HCT116 (cell line): Measurements from ENCODE around the gene NKX6-2. TPM values are rescaled to one million over a fixed set of nuclear protein-coding genes. Genes with fewer than 3 reads are reported as not detected.
A peak's percentile ranks its signal among the peaks of the same experiment; 100 is the strongest.

Source experiments
- ATAC-seq: fragments of 200-7000 bp; cut with Tn5 transposase; 2 replicates; pipeline ENCODE4 v1.9.1; 2020; ENCODE audit warnings: mild to moderate bottlenecking, moderate library complexity
- BruUV-seq: library from RNA; stranded (reverse); fragments of 400-500 nt; replicated peaks from 2 replicates; lab custom pipeline; 2021; lab: Mats Ljungman, UMichigan
- CTCF ChIA-PET: fragments of 300-600 bp; sonication (Branson Sonifier 250); formaldehyde crosslinking; loops from one replicate; lab custom pipeline; 2021; ENCODE audit warnings: antibody characterized with exemption; lab: Charles Lee
- POLR2A ChIA-PET: fragments of 300-600, 350-600 bp; sonication (Branson Sonifier 250); formaldehyde crosslinking; loops from one replicate; lab custom pipeline; 2021; ENCODE audit warnings: antibody characterized with exemption; lab: Charles Lee
- RAD21 ChIA-PET, 2 experiments: fragments of 300-600 bp; sonication (Branson Sonifier 250); formaldehyde crosslinking; loops; one replicate each; lab custom pipeline; 2023; ENCODE audit warnings: low total read pairs in 2 of 2; ENCODE audit not compliant: uncharacterized antibody in 2 of 2, unreplicated experiment in 2 of 2, low non-redundant PET in 1 of 2; lab: Charles Lee
- DNase-seq: peaks from one replicate; pipeline ENCODE4 v3.0.0-alpha.2; 2010; ENCODE audit warnings: low read depth, low spot score
- H2AFZ ChIP-seq: fragments of 200-600 bp; shearing (Covaris generic), sonication (generic); 2 replicates; pipeline ENCODE4 v1.6.1; 2017; ENCODE audit warnings: low read depth, mixed run types, mixed read lengths, antibody characterized with exemption, low read length; ENCODE audit not compliant: poor library complexity, severe bottlenecking
- H3K27ac ChIP-seq: 2 replicates; pipeline ENCODE4 v1.5.1; 2012; ENCODE audit warnings: low read depth, low read length
- H3K27me3 ChIP-seq: fragments of 200-600 bp; sonication (generic); 2 replicates; pipeline ENCODE4 v1.6.1; 2016; ENCODE audit warnings: mixed run types, low read length, mixed read lengths; ENCODE audit not compliant: insufficient read depth
- H3K36me3 ChIP-seq, 2 experiments: fragments of 200-500 bp in 1 of 2; fragments of 200-600 bp in 1 of 2; sonication (Bioruptor generic) in 1 of 2; sonication (generic) in 1 of 2; 2 replicates each; pipeline versions ENCODE4 v1.5.1 to v1.6.1; 2014 to 2016; ENCODE audit warnings: low read length in 2 of 2, inconsistent platforms in 1 of 2, mixed read lengths in 1 of 2, mixed run types in 1 of 2; ENCODE audit not compliant: insufficient read depth in 2 of 2, control insufficient read depth in 1 of 2
- H3K4me1 ChIP-seq, 2 experiments: fragments of 200-600 bp in 1 of 2; sonication (generic) in 1 of 2; 2 replicates each; pipeline versions ENCODE4 v1.5.1 to v1.6.1; 2012 to 2017; ENCODE audit warnings: low read length in 2 of 2, inconsistent platforms in 1 of 2, mild to moderate bottlenecking in 1 of 2, mixed read lengths in 1 of 2, mixed run types in 1 of 2, moderate library complexity in 1 of 2; ENCODE audit not compliant: insufficient read depth in 2 of 2, control insufficient read depth in 1 of 2
- H3K4me2 ChIP-seq: fragments of 200-600 bp; sonication (generic); 2 replicates; pipeline ENCODE4 v1.6.1; 2017; ENCODE audit warnings: mixed run types, low read length, mixed read lengths
- H3K4me3 ChIP-seq, 2 experiments: fragments of 200-600 bp in 1 of 2; sonication (generic) in 1 of 2; replicated peaks in 1 of 2; 2 replicates each; pipeline ENCODE4 v1.5.1; 2011 to 2016; ENCODE audit warnings: low read length in 2 of 2, control low read depth in 1 of 2, low read depth in 1 of 2, mild to moderate bottlenecking in 1 of 2, mixed read lengths in 1 of 2, mixed run types in 1 of 2
- H3K79me2 ChIP-seq: fragments of 200-600 bp; sonication (generic); 2 replicates; pipeline ENCODE4 v1.6.1; 2017; ENCODE audit warnings: mild to moderate bottlenecking, mixed run types, low read length, moderate library complexity, mixed read lengths; ENCODE audit not compliant: insufficient read depth
- H3K9ac ChIP-seq: fragments of 200-600 bp; sonication (generic); 2 replicates; pipeline ENCODE4 v1.6.1; 2016; ENCODE audit warnings: low read length, mixed read lengths
- H3K9me2 ChIP-seq: fragments of 200-600 bp; sonication (generic), shearing (Covaris generic); 2 replicates; pipeline ENCODE4 v1.6.1; 2017; ENCODE audit warnings: mixed run types, mild to moderate bottlenecking, moderate library complexity; ENCODE audit not compliant: insufficient read depth
- H3K9me3 ChIP-seq, 2 experiments: fragments of 200-500 bp in 1 of 2; fragments of 200-600 bp in 1 of 2; sonication (Bioruptor generic) in 1 of 2; sonication (generic) in 1 of 2; 2 replicates each; pipeline ENCODE4 v1.6.1; 2014 to 2017; ENCODE audit warnings: low read length in 2 of 2, mixed read lengths in 2 of 2, inconsistent platforms in 1 of 2, low read depth in 1 of 2, mild to moderate bottlenecking in 1 of 2, mixed run types in 1 of 2, moderate library complexity in 1 of 2; ENCODE audit not compliant: control insufficient read depth in 1 of 2, insufficient read depth in 1 of 2
- H4K20me1 ChIP-seq: fragments of 200-600 bp; sonication (generic), shearing (Covaris generic); 2 replicates; pipeline ENCODE4 v1.6.1; 2017; ENCODE audit warnings: mixed run types, mild to moderate bottlenecking, moderate library complexity; ENCODE audit not compliant: insufficient read depth
- ATF3 ChIP-seq: IDR thresholded peaks from 2 replicates; pipeline ENCODE4 v1.6.1; 2012
- CEBPB ChIP-seq: IDR thresholded peaks from 2 replicates; pipeline ENCODE4 v1.6.1; 2012; ENCODE audit warnings: low read depth
- EGR1 ChIP-seq: IDR thresholded peaks from 2 replicates; pipeline ENCODE4 v1.6.1; 2012; ENCODE audit warnings: low read depth
- EZH2 ChIP-seq: fragments of 200-600 bp; sonication (generic); IDR thresholded peaks from 2 replicates; pipeline ENCODE4 v1.6.1; 2017; ENCODE audit warnings: antibody characterized with exemption, mixed run types
- EZH2phosphoT487 ChIP-seq: fragments of 200-600 bp; IDR thresholded peaks from 2 replicates; pipeline ENCODE4 v1.6.1; 2018; ENCODE audit warnings: antibody characterized with exemption, borderline replicate concordance
- FOSL1 ChIP-seq: IDR thresholded peaks from 2 replicates; pipeline ENCODE4 v1.6.1; 2012; ENCODE audit warnings: low read depth
- JUND ChIP-seq: IDR thresholded peaks from 2 replicates; pipeline ENCODE4 v1.6.1; 2012
- MAX ChIP-seq: IDR thresholded peaks from 2 replicates; pipeline ENCODE4 v1.6.1; 2012
- POLR2A ChIP-seq: IDR thresholded peaks from 2 replicates; pipeline ENCODE4 v1.7.0; 2011; ENCODE audit warnings: borderline replicate concordance; ENCODE audit not compliant: insufficient read depth, insufficient read length; ENCODE audit errors: extremely low read depth
- POLR2AphosphoS5 ChIP-seq: IDR thresholded peaks from 2 replicates; pipeline ENCODE4 v1.6.1; 2011; ENCODE audit warnings: mild to moderate bottlenecking, low read depth, low read length, moderate library complexity
- RAD21 ChIP-seq: IDR thresholded peaks from 2 replicates; pipeline ENCODE4 v1.6.1; 2012; ENCODE audit warnings: low read depth, mild to moderate bottlenecking
- REST ChIP-seq: IDR thresholded peaks from 2 replicates; pipeline ENCODE4 v1.6.1; 2012; ENCODE audit warnings: low read depth
- SP1 ChIP-seq: IDR thresholded peaks from 2 replicates; pipeline ENCODE4 v1.6.1; 2012; ENCODE audit warnings: low read depth
- SRF ChIP-seq: IDR thresholded peaks from 2 replicates; pipeline ENCODE4 v1.6.1; 2012; ENCODE audit warnings: low read depth
- TCF7L2 ChIP-seq: IDR thresholded peaks from 2 replicates; pipeline ENCODE4 v1.7.0; 2011; ENCODE audit warnings: borderline replicate concordance, inconsistent platforms; ENCODE audit not compliant: insufficient read depth, insufficient read length; ENCODE audit errors: extremely low read depth
- YY1 ChIP-seq: IDR thresholded peaks from 2 replicates; pipeline ENCODE4 v1.6.1; 2011; ENCODE audit warnings: low read length, low read depth, moderate library complexity, mild to moderate bottlenecking; ENCODE audit not compliant: insufficient replicate concordance; ENCODE audit errors: extremely low read depth
- ZNF274 ChIP-seq: fragments of 200-500 bp; sonication (Bioruptor generic); IDR thresholded peaks from 2 replicates; pipeline ENCODE4 v1.6.1; 2014; ENCODE audit warnings: mild to moderate bottlenecking, low read depth, low read length, inconsistent platforms
- intact Hi-C: fragments of 100-400 bp; cut with micrococcal nuclease; formaldehyde crosslinking; loops from 2 replicates; pipeline ENCODE4 v1.10.0; 2022
- total RNA-seq: library from RNA; stranded (reverse); gene quantifications from one replicate; pipeline ENCODE4 v1.2.1, GENCODE V29; 2021; ENCODE audit not compliant: unreplicated experiment
- TF ChIP-seq, protein P1 (sequence below), 3 experiments: fragments of 200-600 bp in 1 of 3; sonication (generic) in 1 of 3; IDR thresholded peaks in 2 of 3; conservative IDR thresholded peaks in 1 of 3; 2 replicates each; pipeline ENCODE4 v1.5.1; 2012 to 2017; ENCODE audit warnings: low read depth in 2 of 3, low read length in 2 of 3, antibody characterized with exemption in 1 of 3, borderline replicate concordance in 1 of 3, control low read depth in 1 of 3, mild to moderate bottlenecking in 1 of 3, mixed read lengths in 1 of 3, mixed run types in 1 of 3, moderate library complexity in 1 of 3; ENCODE audit not compliant: insufficient read depth in 1 of 3
- TF ChIP-seq, protein P2 (sequence below): IDR thresholded peaks from 2 replicates; pipeline ENCODE4 v1.6.1; 2011; ENCODE audit warnings: mild to moderate bottlenecking, low read length, moderate library complexity; ENCODE audit not compliant: insufficient replicate concordance; ENCODE audit errors: extremely low read depth

Gene NKX6-2
- total RNA-seq, 1 experiment from 2014 or later: not detected

- TF ChIP-seq POLR2AphosphoS5 (no peak), ZNF274 (no peak)
- TF ChIP-seq, all 23 proteins: peak for 0
Observed at GRCh38 chr10:132752961-132753360, 33.0 kb downstream of the NKX6-2 start (continued).

DNA sequence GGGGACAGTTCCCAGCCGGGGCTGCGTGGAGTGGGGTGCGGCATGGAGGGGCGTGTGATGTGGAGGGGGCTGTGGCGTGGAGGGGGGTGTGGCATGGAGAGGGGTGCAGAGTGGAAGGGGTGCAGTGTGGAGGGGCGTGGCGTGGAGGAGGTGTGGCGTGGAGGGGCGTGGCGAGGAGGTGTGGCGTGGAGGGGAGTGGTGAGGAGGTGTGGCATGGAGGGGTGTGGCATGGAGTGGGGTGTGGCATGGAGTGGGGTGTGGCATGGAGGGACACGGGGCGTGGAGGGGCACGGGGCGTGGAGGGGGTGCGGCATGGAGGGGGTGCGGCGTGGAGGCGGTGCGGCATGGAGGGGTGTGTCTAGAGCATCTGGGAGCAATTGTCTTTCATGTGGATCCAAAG lies 33.6 kb downstream of the NKX6-2 start:
- Histone ChIP-seq H3K4me2 (no peak overlapping the region), H3K27ac (no peak overlapping the region), H4K20me1 (no peaks in the 10 kb centered on the region), H3K4me3 (no peak overlapping the region), H3K27me3 (no peaks in the 10 kb centered on the region), H3K4me1 (no peaks in the 10 kb centered on the region), H3K9me3 (no peaks in the 10 kb centered on the region), H2AFZ (no peak overlapping the region), H3K9ac (no peak overlapping the region), H3K9me2 (no peaks in the 10 kb centered on the region), H3K79me2 (no peaks in the 10 kb centered on the region), H3K36me3 (no peaks in the 10 kb centered on the region)
- RAD21 ChIA-PET: no interaction called here
- ATAC-seq (peak; percentile 65; the same call in 1 of the 2 replicates), DNase-seq (no peak)
- CTCF ChIA-PET: no interaction called here
- POLR2A ChIA-PET: no interaction called here
- intact Hi-C loops: no loop called here
- BruUV-seq: no TSS peak
- TF ChIP-seq RAD21 (no peak), CEBPB (no peak), EZH2phosphoT487 (no peak), POLR2AphosphoS5 (no peak), EGR1 (no peak), EZH2 (no peak), SRF (no peak), MAX (no peak), POLR2A (no peak), ATF3 (no peak), REST (no peak), YY1 (no peak), TCF7L2 (no peak), SP1 (no peak), JUND (no peak), FOSL1 (no peak)
- TF ChIP-seq, protein P1, sequence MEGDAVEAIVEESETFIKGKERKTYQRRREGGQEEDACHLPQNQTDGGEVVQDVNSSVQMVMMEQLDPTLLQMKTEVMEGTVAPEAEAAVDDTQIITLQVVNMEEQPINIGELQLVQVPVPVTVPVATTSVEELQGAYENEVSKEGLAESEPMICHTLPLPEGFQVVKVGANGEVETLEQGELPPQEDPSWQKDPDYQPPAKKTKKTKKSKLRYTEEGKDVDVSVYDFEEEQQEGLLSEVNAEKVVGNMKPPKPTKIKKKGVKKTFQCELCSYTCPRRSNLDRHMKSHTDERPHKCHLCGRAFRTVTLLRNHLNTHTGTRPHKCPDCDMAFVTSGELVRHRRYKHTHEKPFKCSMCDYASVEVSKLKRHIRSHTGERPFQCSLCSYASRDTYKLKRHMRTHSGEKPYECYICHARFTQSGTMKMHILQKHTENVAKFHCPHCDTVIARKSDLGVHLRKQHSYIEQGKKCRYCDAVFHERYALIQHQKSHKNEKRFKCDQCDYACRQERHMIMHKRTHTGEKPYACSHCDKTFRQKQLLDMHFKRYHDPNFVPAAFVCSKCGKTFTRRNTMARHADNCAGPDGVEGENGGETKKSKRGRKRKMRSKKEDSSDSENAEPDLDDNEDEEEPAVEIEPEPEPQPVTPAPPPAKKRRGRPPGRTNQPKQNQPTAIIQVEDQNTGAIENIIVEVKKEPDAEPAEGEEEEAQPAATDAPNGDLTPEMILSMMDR (IDR thresholded peaks at IDR 0.05 in 2 of 3, conservative IDR thresholded peaks at IDR 0.05 in 1 of 3; ENCODE audit: borderline replicate concordance in 1 of 3, insufficient read depth in 1 of 3, low read depth in 2 of 3, low read length in 2 of 3): no peak
- TF ChIP-seq, protein P2, sequence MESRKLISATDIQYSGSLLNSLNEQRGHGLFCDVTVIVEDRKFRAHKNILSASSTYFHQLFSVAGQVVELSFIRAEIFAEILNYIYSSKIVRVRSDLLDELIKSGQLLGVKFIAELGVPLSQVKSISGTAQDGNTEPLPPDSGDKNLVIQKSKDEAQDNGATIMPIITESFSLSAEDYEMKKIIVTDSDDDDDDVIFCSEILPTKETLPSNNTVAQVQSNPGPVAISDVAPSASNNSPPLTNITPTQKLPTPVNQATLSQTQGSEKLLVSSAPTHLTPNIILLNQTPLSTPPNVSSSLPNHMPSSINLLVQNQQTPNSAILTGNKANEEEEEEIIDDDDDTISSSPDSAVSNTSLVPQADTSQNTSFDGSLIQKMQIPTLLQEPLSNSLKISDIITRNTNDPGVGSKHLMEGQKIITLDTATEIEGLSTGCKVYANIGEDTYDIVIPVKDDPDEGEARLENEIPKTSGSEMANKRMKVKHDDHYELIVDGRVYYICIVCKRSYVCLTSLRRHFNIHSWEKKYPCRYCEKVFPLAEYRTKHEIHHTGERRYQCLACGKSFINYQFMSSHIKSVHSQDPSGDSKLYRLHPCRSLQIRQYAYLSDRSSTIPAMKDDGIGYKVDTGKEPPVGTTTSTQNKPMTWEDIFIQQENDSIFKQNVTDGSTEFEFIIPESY: no peak
